Astrocyte of the cerebellum (primary cell): ENCODE data around the gene OPCML.

ENCODE experiments used
- DNase-seq: peaks from one replicate; pipeline ENCODE4 v3.0.0-alpha.2; 2011; ENCODE audit warnings: low read depth
- H3K4me3 ChIP-seq: 2 replicates; pipeline ENCODE4 v1.5.1; 2011; ENCODE audit warnings: mild to moderate bottlenecking, low read depth, low read length, moderate library complexity
- CTCF ChIP-seq: IDR thresholded peaks from 2 replicates; pipeline ENCODE4 v1.5.1; 2012; ENCODE audit warnings: low read length, low read depth, moderate library complexity, mild to moderate bottlenecking; ENCODE audit errors: missing control alignments
- in situ Hi-C: cut with HindIII; loops from 2 replicates; pipeline ENCODE4 v1.10.0; 2017; ENCODE audit warnings: low sequenced_read_pairs

Gene OPCML

GRCh38 chr11:132862933-132863332, 669.4 kb downstream of the OPCML start:
- no peak for TF ChIP-seq CTCF
- H3K4me3 ChIP-seq = no peak overlapping the region
- in situ Hi-C loops = no loop called here
- no peak for DNase-seq

- H3K4me3 ChIP-seq = no peak overlapping the region
- in situ Hi-C loops = no loop called here
- DNase-seq = no peak
- no peak for TF ChIP-seq CTCF
Measured at GRCh38 chr11:132862137-132862536, 670.2 kb downstream of the OPCML start.

GRCh38 chr11:132859306-132859705, 673.0 kb downstream of the OPCML start:
- in situ Hi-C loops = no loop called here
- H3K4me3 ChIP-seq = no peak overlapping the region
- TF ChIP-seq CTCF = no peak
- DNase-seq = no peak

- in situ Hi-C loops = no loop called here
- no peak overlapping the region for H3K4me3 ChIP-seq
- peak; percentile 53 for TF ChIP-seq CTCF
- DNase-seq = no peak
Measured at GRCh38 chr11:132858223-132858622, 674.1 kb downstream of the OPCML start.

DNA sequence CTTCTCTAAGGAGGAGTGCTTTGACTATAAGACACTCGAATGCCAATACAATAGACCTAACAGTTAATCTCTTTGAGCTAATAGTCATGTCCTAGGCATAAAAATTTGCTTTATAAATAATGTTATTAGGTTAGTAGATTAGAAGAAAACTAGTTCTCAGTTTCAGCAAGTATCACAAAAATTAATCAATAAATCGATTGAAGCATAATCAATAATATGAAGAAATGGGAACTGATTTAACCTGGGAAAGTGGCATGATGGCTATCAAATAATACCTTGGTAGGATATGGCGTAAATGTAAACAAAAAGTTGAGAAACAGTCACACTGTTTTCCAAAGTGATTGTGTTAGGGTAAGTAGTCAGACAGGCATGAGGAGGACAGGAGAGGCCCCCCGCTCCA, 676.3 kb downstream of the OPCML start:
- TF ChIP-seq CTCF = no peak
- no peak overlapping the region for H3K4me3 ChIP-seq
- DNase-seq = no peak
- in situ Hi-C loops = no loop called here

- TF ChIP-seq CTCF = no peak
- H3K4me3 ChIP-seq = no peak overlapping the region
- no peak for DNase-seq
- in situ Hi-C loops = no loop called here
Measured at GRCh38 chr11:132855516-132855915, 676.8 kb downstream of the OPCML start.

DNA sequence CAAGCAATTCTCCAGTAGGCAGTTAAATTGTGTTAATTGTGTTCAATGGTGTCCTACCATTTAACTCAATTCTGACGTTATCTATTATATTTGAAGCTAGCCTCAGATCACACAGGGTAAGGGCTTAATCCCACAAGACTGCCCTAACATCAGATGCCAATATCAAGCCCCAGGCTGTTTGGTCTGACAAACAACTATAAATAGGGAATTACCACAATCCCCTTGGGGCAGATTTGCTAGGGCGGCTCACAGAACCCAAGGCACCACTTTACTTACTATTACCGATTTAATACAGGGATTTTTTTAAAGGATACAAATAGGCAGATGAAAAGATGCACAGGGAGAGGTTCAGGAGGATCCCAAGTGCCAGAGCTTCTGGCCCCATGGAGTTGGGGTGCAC, 678.4 kb downstream of the OPCML start:
- in situ Hi-C loops = no loop called here
- no peak for DNase-seq
- no peak for TF ChIP-seq CTCF
- H3K4me3 ChIP-seq = no peak overlapping the region
